Liver (tissue), 3 donors: ENCODE data around the gene NFATC2.

Experiments
- FOXA1 ChIP-seq: IDR thresholded peaks from 2 replicates; pipeline ENCODE4 v1.6.1; 2016; ENCODE audit warnings: antibody characterized with exemption
- HNF4G ChIP-seq: IDR thresholded peaks from 2 replicates; pipeline ENCODE4 v1.6.1; 2016; ENCODE audit warnings: antibody characterized with exemption
- RAD21 ChIP-seq, 2 donors: IDR thresholded peaks; 2 replicates each; pipeline ENCODE4 v1.6.1; 2016; ENCODE audit warnings: antibody characterized with exemption in 2 of 2, mild to moderate bottlenecking in 2 of 2
- REST ChIP-seq: IDR thresholded peaks from 2 replicates; pipeline ENCODE4 v1.6.1; 2016; ENCODE audit warnings: antibody characterized with exemption, mild to moderate bottlenecking
- SP1 ChIP-seq: IDR thresholded peaks from 2 replicates; pipeline ENCODE4 v1.6.1; 2018; ENCODE audit warnings: antibody characterized with exemption, mild to moderate bottlenecking
- TAF1 ChIP-seq: conservative IDR thresholded peaks from 2 replicates; pipeline ENCODE4 v1.6.1; 2016; ENCODE audit warnings: antibody characterized with exemption, mild to moderate bottlenecking
- TF ChIP-seq, protein P1 (sequence below): fragments of 150-350 bp; IDR thresholded peaks from 2 replicates; pipeline ENCODE4 v1.5.1; 2017; ENCODE audit warnings: improper control_type of control experiment, low read depth, low read length; ENCODE audit not compliant: missing input control
- donor health status: healthy.
- donor health status: healthy.

- TF ChIP-seq, protein P1, sequence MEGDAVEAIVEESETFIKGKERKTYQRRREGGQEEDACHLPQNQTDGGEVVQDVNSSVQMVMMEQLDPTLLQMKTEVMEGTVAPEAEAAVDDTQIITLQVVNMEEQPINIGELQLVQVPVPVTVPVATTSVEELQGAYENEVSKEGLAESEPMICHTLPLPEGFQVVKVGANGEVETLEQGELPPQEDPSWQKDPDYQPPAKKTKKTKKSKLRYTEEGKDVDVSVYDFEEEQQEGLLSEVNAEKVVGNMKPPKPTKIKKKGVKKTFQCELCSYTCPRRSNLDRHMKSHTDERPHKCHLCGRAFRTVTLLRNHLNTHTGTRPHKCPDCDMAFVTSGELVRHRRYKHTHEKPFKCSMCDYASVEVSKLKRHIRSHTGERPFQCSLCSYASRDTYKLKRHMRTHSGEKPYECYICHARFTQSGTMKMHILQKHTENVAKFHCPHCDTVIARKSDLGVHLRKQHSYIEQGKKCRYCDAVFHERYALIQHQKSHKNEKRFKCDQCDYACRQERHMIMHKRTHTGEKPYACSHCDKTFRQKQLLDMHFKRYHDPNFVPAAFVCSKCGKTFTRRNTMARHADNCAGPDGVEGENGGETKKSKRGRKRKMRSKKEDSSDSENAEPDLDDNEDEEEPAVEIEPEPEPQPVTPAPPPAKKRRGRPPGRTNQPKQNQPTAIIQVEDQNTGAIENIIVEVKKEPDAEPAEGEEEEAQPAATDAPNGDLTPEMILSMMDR: no peak
- TF ChIP-seq TAF1: no peak
- no peak for TF ChIP-seq RAD21 (IDR thresholded peaks at IDR 0.05)
- no peak for TF ChIP-seq FOXA1
- no peak for TF ChIP-seq SP1
- no peak for TF ChIP-seq HNF4G
- no peak for TF ChIP-seq REST
Observed at GRCh38 chr20:51447765-51448148, 94.8 kb downstream of the NFATC2 start.
